AG09319 (cell line): ENCODE data around the gene LAMTOR4.
"Not testable (repeated sequence)": the region's sequence is repeated elsewhere in the genome, so short reads cannot be mapped to it uniquely, and the experiment has no call there.

Experiments used
- DNase-seq: peaks from one replicate; pipeline ENCODE4 v3.0.0-alpha.2; 2010; ENCODE audit warnings: low read depth; ENCODE audit errors: extremely low read depth
- TF ChIP-seq, protein P1 (sequence below): IDR thresholded peaks from 2 replicates; pipeline ENCODE4 v1.5.1; 2011; ENCODE audit warnings: low read depth, mild to moderate bottlenecking, inconsistent platforms, low read length, moderate library complexity

The LAMTOR4 gene

DNA sequence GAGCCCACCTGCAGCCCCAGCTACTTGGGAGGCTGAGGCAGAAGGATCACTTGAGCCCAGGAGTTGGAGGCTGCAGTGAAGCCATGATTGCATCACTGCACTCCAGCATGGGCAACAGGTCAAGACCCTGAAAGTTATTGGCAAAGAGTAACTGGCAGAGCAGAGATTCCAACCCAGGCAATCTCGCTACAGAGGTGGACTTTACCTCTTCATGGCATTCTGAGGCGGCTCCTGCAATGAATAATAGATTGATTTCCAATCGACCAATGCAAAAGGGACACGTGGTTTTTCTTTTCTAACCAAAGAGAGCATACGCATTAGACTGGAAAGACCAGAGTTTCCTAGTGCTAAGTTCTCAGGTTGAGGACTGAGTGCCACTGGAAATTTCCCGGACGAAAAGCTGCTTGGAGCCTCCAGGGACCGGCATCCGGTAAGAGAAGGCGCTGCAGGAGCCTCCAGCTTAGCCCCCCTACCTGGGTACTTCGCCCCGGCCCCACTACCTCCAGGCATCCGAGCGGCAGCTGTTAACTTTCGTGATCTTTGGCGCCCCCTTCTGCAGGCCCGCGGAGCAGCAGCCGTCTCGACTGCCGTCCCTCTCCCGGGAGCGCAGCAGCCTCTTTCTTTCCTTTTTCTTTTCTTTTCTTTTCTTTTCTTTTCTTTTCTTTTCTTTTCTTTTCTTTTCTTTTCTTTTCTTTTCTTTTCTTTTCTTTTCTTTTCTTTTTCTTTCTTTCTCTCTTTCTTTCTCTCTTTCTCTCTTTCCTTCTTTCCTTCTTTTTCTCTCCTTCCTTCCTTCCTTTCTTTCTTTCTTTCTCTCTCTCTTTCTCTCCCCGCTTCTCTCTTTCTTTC is 17.9 kb upstream of the LAMTOR4 start:
- TF ChIP-seq, protein P1, sequence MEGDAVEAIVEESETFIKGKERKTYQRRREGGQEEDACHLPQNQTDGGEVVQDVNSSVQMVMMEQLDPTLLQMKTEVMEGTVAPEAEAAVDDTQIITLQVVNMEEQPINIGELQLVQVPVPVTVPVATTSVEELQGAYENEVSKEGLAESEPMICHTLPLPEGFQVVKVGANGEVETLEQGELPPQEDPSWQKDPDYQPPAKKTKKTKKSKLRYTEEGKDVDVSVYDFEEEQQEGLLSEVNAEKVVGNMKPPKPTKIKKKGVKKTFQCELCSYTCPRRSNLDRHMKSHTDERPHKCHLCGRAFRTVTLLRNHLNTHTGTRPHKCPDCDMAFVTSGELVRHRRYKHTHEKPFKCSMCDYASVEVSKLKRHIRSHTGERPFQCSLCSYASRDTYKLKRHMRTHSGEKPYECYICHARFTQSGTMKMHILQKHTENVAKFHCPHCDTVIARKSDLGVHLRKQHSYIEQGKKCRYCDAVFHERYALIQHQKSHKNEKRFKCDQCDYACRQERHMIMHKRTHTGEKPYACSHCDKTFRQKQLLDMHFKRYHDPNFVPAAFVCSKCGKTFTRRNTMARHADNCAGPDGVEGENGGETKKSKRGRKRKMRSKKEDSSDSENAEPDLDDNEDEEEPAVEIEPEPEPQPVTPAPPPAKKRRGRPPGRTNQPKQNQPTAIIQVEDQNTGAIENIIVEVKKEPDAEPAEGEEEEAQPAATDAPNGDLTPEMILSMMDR, result peak; percentile 75
- DNase-seq, result no peak

DNA sequence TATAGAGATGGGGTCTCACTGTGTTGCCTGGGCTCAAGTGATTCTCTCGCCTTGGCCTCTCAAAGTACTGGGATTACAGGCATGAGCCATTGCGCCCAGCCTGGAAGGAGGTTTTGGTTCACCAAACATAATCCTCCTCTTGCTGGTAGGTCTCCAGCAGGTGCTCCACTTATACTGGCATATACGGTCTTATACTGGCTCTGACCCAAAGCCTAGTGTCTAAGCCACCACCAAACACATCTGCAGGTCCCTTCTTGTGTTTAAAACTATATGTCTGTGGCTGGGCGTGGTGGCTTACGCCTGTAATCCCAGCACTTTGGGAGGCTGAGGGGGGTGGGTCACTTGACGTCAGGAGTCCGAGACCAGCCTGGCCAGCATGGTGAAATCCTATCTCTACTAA is 16.6 kb upstream of the LAMTOR4 start:
- DNase-seq, result no peak
- TF ChIP-seq, protein P1, result no peak

DNA sequence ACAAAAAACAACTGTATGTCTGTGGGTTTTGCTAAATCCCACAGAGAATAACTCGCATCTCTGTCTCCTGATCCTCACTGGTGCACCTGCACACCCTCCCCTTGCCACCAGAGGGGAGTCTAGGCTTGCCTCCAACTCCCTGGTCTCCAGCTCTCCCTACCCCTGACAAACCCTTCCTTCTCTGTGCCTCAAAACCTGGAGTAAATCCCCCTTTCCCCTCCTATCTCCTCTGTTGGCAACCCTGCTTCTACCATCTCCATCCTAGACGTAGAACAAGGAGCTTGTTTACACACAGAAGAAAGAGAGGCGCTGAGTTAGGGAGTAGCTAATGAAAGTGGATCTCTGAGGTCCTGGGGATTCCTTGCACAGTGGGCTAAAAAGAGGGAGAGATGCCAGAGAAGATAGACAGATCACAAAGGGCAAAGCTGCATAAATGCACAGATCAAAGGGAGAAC is 16.0 kb upstream of the LAMTOR4 start:
- TF ChIP-seq, protein P1, result peak; percentile 91
- peak; percentile 19 for DNase-seq

DNA sequence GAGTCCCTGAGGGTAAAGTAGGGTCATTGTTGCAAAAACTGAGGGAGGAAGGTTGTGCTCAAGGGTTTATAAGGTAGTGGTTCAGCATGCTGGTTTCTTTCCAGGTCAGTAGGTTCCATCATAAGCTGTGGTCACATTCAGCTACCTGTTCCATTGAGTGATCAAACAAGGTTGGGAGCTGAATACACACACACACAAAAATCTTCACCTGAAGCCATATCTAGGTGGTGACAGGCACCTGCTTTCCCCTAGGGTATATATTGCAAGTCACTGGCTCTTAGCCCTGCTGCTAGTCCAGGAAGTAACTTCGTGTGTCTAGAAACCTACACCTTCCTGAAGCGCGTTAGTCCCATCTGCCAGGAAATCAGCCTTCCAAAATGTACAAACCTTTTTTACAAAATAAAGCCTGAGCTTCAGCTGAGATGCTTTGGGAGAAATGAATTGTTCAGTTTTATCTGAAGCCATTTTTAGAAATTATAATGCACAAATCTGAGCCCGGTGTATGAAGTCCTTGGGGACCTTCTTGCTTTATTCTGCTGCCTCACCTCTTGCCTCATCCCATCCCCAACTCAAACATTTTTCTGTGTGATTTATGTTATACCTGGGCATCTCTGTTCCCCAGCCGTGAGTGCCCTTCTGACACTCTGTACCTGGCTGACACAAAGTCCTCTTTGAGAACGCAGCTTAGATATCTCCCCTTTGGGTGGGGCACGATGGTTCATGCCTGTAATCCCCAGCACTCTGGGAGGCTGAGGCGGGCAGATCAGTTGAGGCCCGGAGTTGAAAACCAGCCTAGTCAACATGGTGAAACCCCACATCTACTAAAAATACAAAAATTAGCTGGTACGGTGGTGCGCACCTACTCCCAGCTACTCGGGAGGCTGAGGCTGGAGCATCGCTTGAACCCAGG is 10.6 kb upstream of the LAMTOR4 start:
- DNase-seq, result no peak
- TF ChIP-seq, protein P1, result no peak

DNA sequence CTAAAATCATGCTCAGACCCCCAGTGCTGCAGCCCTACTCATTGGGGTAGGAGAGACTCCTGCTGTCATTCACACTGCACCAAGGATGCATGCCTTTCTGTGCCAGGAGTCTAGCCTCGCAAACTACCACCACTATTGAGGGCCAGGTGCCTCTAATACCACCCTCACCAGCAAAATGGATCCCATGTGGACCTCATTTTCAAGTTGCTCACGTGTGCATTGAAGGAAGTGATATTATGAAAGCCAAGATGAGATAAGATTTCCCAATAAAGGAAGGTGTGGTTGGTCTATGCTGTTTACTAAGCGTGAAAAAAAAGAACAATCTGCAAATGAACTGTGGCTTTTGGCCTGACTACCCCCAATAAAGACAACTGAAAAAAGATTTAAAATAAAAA is 7.2 kb upstream of the LAMTOR4 start:
- TF ChIP-seq, protein P1, result no peak
- DNase-seq, result no peak

DNA sequence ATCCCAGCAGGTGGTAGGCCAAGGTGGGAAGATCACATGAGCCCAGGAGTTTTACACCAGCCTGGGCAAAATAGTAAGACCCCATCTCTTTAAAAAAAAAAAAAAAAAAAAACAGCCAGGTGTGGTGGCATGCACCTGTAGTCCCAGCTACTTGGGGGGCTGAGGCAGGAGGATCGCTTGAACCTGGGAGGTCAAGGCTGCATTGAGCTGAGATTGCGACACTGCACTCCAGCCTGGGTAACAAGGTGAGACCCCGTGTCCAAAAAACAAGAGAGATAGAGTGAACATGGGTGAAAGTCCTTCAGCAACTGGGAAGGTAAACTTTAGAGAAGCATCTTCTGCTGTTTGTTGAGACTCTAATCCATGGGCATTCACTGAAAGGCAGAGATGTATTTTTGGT is 6.3 kb upstream of the LAMTOR4 start:
- no peak for DNase-seq
- TF ChIP-seq, protein P1, result no peak

DNA sequence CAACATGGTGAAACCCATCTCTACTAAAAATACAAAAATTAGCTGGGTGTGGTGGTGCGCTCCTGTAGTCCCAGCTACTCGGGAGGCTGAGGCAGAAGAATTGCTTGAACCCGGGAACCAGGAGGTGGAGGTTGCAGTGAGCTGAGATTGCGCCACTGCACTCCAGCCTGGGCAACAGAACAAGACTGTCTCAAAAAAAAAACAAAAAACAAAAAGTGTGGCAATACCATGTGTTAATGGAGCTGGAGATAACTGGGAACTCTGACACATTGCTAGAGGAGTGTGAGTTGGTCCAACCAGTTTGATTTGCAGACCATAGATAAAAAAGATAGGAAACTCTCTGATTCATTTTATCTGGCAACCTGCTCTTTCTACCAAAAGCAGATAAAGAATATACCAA is 2.4 kb upstream of the LAMTOR4 start:
- not testable (repeated sequence) for DNase-seq
